RWPE2 (cell line): ENCODE measurements around the gene KCNQ2.
A peak's percentile ranks its signal among the peaks of the same experiment; 100 is the strongest.

Experiments used
- ATAC-seq: fragments of 200-7000 bp; cut with Tn5 transposase; 3 replicates; pipeline ENCODE4 v1.9.1; 2021; ENCODE audit warnings: low read depth
- DNase-seq: peaks from one replicate; pipeline ENCODE4 v3.0.0-alpha.2; 2020; ENCODE audit warnings: low spot score
- H3K27ac ChIP-seq: fragments of 450-650 bp; 2 replicates; pipeline ENCODE4 v1.5.1; 2017; ENCODE audit warnings: mild to moderate bottlenecking; ENCODE audit not compliant: poor library complexity, severe bottlenecking
- H3K27me3 ChIP-seq: fragments of 250-450 bp; sonication (Bioruptor Pico); 2 replicates; pipeline ENCODE4 v1.5.1; 2021; ENCODE audit warnings: mild to moderate bottlenecking, moderate library complexity; ENCODE audit not compliant: insufficient read depth, poor library complexity, severe bottlenecking
- H3K36me3 ChIP-seq: fragments of 250-450 bp; sonication (Bioruptor Pico); 2 replicates; pipeline ENCODE4 v1.5.1; 2020; ENCODE audit warnings: low read depth, mild to moderate bottlenecking, moderate library complexity
- H3K4me1 ChIP-seq: fragments of 250-450 bp; sonication (Bioruptor Pico); 2 replicates; pipeline ENCODE4 v1.5.1; 2021; ENCODE audit warnings: mild to moderate bottlenecking, moderate library complexity; ENCODE audit not compliant: insufficient read depth, poor library complexity, severe bottlenecking
- H3K4me3 ChIP-seq: fragments of 250-450 bp; sonication (Bioruptor Pico); 2 replicates; pipeline ENCODE4 v1.5.1; 2021; ENCODE audit warnings: mild to moderate bottlenecking, moderate library complexity; ENCODE audit not compliant: severe bottlenecking
- H3K9me3 ChIP-seq: fragments of 250-450 bp; sonication (Bioruptor Pico); 2 replicates; pipeline ENCODE4 v1.5.1; 2021; ENCODE audit warnings: mild to moderate bottlenecking, moderate library complexity; ENCODE audit not compliant: severe bottlenecking
- TF ChIP-seq, protein P1 (sequence below): fragments of 450-650 bp; IDR thresholded peaks from one replicate; pipeline ENCODE4 v1.5.1; 2017; ENCODE audit warnings: mild to moderate bottlenecking, moderate library complexity; ENCODE audit not compliant: poor library complexity, severe bottlenecking

KCNQ2 gene

DNA sequence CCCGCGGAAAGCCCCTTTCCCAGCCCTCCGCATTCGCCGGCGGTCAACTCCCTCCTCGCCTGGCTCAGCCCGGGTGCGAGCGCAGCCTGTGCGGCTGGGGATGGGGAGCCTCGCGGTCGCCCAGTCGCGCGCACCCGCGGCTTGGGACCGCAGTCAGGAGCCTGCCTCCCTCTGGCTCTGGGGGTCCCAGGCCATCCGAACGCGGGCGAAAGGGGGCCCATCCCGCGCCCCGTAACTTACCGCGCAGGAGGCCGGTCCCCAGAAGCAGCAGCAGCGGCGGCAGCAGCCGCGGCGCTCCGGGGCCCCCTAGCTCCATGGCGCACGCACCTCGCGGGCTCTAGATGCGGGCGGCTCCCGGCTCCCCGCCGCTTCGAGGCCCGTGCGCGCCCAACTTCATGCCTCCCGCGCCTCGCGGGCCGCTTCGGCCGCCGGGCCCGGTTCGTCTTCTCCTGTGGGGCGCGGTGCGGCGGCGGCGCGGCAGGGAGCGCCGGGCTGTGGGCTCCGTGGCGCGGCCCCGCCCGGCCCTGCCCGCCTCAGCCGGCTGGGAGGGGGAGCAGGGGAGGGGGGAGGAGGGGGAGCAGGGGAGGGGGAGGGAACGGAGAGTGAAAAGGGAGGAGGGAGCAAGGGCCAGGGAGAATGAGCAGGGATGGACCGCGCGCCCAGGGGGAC lies 111.5 kb downstream of the KCNQ2 start, which contains the start of gene CHRNA4:
Gene CHRNA4 (minus strand): TSS at position 500 of the 669 bp plus-strand sequence. CDS start 184 bp downstream, at position 316.
- DNase-seq (no peak), ATAC-seq (no peak; the same call in 2 of the 3 replicates)
- Histone ChIP-seq H3K36me3 (no peaks in the 10 kb centered on the region), H3K27me3 (peaks cover 69% of the 10 kb centered on the region), H3K4me3 (no peak within 1 kb of the TSS), H3K27ac (no peak within 1 kb of the TSS), H3K9me3 (no peaks in the 10 kb centered on the region), H3K4me1 (no peaks in the 10 kb centered on the region)
- TF ChIP-seq, protein P1, sequence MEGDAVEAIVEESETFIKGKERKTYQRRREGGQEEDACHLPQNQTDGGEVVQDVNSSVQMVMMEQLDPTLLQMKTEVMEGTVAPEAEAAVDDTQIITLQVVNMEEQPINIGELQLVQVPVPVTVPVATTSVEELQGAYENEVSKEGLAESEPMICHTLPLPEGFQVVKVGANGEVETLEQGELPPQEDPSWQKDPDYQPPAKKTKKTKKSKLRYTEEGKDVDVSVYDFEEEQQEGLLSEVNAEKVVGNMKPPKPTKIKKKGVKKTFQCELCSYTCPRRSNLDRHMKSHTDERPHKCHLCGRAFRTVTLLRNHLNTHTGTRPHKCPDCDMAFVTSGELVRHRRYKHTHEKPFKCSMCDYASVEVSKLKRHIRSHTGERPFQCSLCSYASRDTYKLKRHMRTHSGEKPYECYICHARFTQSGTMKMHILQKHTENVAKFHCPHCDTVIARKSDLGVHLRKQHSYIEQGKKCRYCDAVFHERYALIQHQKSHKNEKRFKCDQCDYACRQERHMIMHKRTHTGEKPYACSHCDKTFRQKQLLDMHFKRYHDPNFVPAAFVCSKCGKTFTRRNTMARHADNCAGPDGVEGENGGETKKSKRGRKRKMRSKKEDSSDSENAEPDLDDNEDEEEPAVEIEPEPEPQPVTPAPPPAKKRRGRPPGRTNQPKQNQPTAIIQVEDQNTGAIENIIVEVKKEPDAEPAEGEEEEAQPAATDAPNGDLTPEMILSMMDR: no peak

DNA sequence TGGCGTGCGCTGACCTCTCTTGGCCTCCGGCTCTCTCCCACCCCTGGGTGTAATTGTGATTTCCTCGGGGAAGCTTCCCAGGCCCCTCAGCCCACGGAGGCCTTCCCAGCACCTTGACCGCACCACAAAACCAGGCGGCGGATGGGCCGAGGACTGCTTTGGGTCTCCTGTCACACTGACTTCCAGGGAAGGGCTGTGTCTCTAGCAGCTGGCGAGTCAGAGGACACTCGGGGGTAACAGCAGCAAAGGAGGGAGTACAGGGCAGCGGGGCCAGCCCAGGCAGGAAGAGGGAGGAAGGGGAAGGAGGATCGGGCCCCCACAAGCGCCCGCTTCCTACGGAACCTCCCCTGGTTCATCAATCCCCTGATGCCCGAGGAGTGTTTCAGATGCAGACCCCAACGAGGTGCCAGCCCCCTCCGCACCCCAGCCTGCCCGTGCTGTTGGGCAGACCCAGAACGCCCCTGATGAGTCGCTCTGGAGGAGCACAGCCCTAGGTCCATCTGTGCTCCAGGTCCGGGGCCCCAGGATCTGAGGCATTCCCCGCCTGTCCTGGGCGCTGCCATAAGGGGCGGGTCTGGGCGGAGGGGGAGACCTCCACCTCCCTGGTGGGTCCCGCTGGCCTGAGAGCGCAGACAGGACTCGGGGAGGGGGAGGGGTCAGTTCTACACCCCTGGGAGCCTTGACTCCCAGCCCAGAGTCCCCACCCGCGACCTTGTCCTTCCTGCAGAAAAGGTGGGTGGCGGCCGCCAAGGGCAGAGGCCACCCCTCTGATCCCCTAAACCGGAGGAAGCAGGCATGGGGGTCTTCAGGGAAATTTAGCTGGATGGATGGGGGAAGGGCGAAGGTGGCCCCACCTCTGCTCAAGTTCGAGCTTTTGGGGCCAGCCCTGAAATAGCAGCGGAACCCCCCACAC lies 112.3 kb downstream of the KCNQ2 start:
- H3K36me3 ChIP-seq: no peaks in the 10 kb centered on the region
- DNase-seq (no peak), ATAC-seq (no peak)
- H3K4me1 ChIP-seq: no peaks in the 10 kb centered on the region
- H3K27ac ChIP-seq: no peak overlapping the region
- H3K27me3 ChIP-seq: peaks cover 64% of the 10 kb centered on the region
- H3K4me3 ChIP-seq: no peak overlapping the region
- H3K9me3 ChIP-seq: no peaks in the 10 kb centered on the region
- TF ChIP-seq, protein P1: no peak

DNA sequence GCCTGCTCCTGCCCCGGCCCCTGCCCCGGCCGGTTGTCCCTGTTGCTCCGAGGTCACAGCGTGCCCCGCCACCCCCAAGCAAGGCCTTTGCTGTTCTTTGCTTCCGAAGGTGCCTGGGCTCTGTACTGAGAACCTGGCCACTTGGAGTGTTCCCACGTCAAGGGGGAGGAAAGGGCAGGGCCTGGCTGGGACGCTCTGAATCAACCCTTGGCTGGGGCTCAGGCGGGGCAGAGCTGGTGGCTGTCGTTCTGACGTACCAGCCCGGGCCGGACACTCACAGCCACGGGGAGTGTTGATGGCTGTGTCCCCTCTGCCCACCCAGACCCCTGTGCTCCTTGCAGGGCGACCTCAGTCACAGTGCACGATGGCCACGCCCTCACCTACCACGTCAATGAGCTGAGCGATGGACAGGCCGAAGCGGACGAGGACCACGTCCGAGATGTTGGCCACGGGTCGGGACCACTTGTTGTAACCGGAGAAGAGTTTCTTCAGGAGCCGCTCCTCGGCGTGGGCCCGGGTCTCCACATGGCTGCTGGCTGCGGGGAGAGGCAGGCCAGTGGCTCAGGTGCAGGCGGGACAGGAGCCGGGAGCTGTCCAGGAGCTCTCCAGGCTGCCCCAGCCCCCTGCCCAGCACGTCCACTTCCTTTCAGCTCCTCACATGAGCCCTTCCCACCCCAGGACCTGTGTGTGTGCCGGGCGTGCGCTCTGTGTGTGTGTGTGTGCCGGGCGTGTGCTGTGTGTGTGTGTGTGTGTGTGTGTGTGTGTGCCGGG lies 113.1 kb downstream of the KCNQ2 start:
- Histone ChIP-seq H3K36me3 (no peaks in the 10 kb centered on the region), H3K27me3 (peaks cover 60% of the 10 kb centered on the region), H3K9me3 (no peaks in the 10 kb centered on the region), H3K4me1 (no peaks in the 10 kb centered on the region), H3K27ac (no peak overlapping the region), H3K4me3 (no peak overlapping the region)
- TF ChIP-seq, protein P1: no peak
- ATAC-seq (no peak), DNase-seq (no peak)

DNA sequence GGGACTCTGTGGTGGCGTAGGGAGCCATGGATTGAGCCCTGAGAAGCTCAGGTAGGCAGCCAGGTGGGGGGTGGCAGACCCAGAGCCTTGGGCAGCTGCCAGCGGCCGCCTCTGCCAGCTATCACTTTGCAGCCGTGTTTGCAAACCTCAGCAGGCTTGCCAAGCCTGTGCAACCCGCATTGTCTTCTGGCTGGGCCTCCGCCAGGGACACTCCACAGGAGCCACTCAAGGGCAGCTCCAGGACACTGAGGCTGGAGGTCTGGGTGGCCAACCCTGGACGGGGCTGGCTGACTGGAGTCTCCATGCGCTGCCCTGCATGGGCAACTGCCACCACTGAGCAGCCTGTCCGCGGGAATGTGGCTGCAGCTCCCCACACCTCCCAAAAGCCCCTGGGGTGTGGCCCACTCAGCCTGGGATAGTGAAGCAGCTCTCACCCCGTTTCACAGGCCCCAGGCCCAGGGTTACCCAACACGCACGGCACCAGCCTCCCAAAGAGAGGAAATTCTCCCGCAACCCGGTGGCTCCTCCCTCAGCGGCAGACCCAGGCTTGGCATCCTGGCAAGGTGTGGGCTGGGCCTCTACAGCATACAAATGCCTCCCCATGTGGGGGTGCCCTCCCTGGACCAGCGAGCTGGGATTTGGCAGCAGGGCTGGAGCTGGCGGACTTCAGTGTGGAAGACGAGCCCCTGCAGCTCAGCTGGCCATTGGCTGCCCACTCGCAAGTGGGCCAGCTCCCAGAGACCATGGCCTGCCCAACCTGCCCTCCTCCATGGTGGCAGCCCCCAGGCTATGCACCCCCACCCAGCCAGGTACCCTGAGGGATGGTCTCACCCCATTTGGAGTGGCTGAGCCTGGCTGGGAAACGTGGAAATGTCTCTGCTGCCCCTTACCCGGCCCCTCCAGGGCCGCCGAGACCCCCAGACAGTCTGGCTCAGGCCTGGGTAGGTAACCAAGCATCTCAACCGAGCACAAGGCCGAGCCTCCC lies 114.2 kb downstream of the KCNQ2 start:
- no peaks in the 10 kb centered on the region for H3K9me3 ChIP-seq
- no peak overlapping the region for H3K4me3 ChIP-seq
- H3K4me1 ChIP-seq: no peaks in the 10 kb centered on the region
- TF ChIP-seq, protein P1: no peak
- DNase-seq (no peak), ATAC-seq (peak; percentile 5; the same call in 1 of the 3 replicates)
- H3K27ac ChIP-seq: no peak overlapping the region
- H3K36me3 ChIP-seq: no peaks in the 10 kb centered on the region
- peaks cover 49% of the 10 kb centered on the region for H3K27me3 ChIP-seq
